22Rv1 (cell line): Measurements from ENCODE around the gene PCSK7.

Experiments
- CTCF ChIP-seq: fragments of 450-650 bp; IDR thresholded peaks from 2 replicates; pipeline ENCODE4 v1.5.1; 2017; ENCODE audit warnings: mild to moderate bottlenecking
- ZFX ChIP-seq: fragments of 450-650 bp; IDR thresholded peaks from 2 replicates; pipeline ENCODE4 v1.6.1; 2017; ENCODE audit warnings: antibody characterized with exemption, borderline replicate concordance

GRCh38 chr11:117169736-117170135 is 62.1 kb downstream of the PCSK7 start:
- TF ChIP-seq CTCF: no peak
- TF ChIP-seq ZFX: no peak
